HepG2 (cell line): ENCODE data around the gene ADCY1. TPM values are rescaled to one million over a fixed set of nuclear protein-coding genes. Genes with fewer than 3 reads are reported as not detected.
A peak's percentile ranks its signal among the peaks of the same experiment; 100 is the strongest.

ENCODE experiments used
- ATAC-seq: fragments of 200-7000 bp; cut with Tn5 transposase; 3 replicates; pipeline ENCODE4 v1.9.1; 2020; ENCODE audit warnings: mild to moderate bottlenecking, moderate library complexity
- BruUV-seq: library from RNA; stranded (reverse); fragments of 400-500 nt; replicated peaks from 2 replicates; lab custom pipeline; 2021; lab: Mats Ljungman, UMichigan
- CTCF ChIA-PET: fragments of 300-600 bp; formaldehyde crosslinking; extraction: SDS; loops from one replicate; lab custom pipeline; 2021; ENCODE audit warnings: low total read pairs, inconsistent platforms, low intra/inter-chr PET ratio; lab: Yijun Ruan, JAX
- POLR2A ChIA-PET: fragments of 350-600 bp; sonication (Branson Sonifier 250); formaldehyde crosslinking; loops from one replicate; lab custom pipeline; 2020; ENCODE audit warnings: antibody characterized with exemption, inconsistent platforms; lab: Yijun Ruan, JAX
- DNase-seq: peaks from one replicate; pipeline ENCODE4 v3.0.0-alpha.2; 2015; ENCODE audit warnings: low spot score
- FAIRE-seq: peaks from 3 replicates; lab custom pipeline; 2011; peaks lifted over from hg19 to GRCh38; lab: Jason Lieb, UNC
- H2AFZ ChIP-seq: one replicate; pipeline ENCODE4 v1.6.1; 2011; ENCODE audit warnings: low read length, inconsistent platforms
- H3K27ac ChIP-seq: fragments of 300-600 bp; 3 replicates; pipeline ENCODE4 v1.8.0; 2011; ENCODE audit warnings: mixed run types, mild to moderate bottlenecking, mixed read lengths, low read length, inconsistent platforms; ENCODE audit not compliant: insufficient read depth; ENCODE audit errors: extremely low read length
- H3K27me3 ChIP-seq, 2 experiments: fragments of 200-600 bp in 1 of 2; 2 replicates in 1 of 2; 3 replicates in 1 of 2; pipeline versions ENCODE4 v1.6.0 to v1.8.0; 2011; ENCODE audit warnings: low read length in 2 of 2, mild to moderate bottlenecking in 2 of 2, moderate library complexity in 2 of 2, inconsistent platforms in 1 of 2; ENCODE audit not compliant: insufficient read depth in 2 of 2, control insufficient read depth in 1 of 2
- H3K36me3 ChIP-seq, 2 experiments: fragments of 200-600 bp in 1 of 2; replicated peaks in 1 of 2; 2 replicates in 1 of 2; 3 replicates in 1 of 2; pipeline versions ENCODE4 v1.5.1 to v1.8.0; 2011; ENCODE audit warnings: low read length in 2 of 2, inconsistent platforms in 1 of 2; ENCODE audit not compliant: insufficient read depth in 2 of 2, control insufficient read depth in 1 of 2
- H3K4me1 ChIP-seq: 2 replicates; pipeline ENCODE4 v1.5.1; 2012; ENCODE audit warnings: low read length, inconsistent platforms; ENCODE audit not compliant: insufficient read depth
- H3K4me2 ChIP-seq: 2 replicates; pipeline ENCODE4 v1.6.0; 2011; ENCODE audit warnings: low read depth, low read length, inconsistent platforms
- H3K4me3 ChIP-seq, 3 experiments: fragments of 200-600 bp in 1 of 3; sonication (generic), shearing (Covaris generic) in 1 of 3; replicated peaks in 1 of 3; 2 replicates each; pipeline ENCODE4 v1.5.1; 2011 to 2016; ENCODE audit warnings: low read length in 3 of 3, inconsistent platforms in 2 of 3, low read depth in 2 of 3, mild to moderate bottlenecking in 2 of 3, control low read depth in 1 of 3, mixed read lengths in 1 of 3; ENCODE audit not compliant: insufficient read depth in 1 of 3
- H3K79me2 ChIP-seq: one replicate; pipeline ENCODE4 v1.6.1; 2011; ENCODE audit warnings: low read length, inconsistent platforms; ENCODE audit not compliant: insufficient read depth
- H3K9ac ChIP-seq: 2 replicates; pipeline ENCODE4 v1.6.0; 2011; ENCODE audit warnings: mild to moderate bottlenecking, low read depth, low read length, inconsistent platforms; ENCODE audit not compliant: insufficient read depth
- H3K9me3 ChIP-seq: 2 replicates; pipeline ENCODE4 v1.5.1; 2012; ENCODE audit warnings: mild to moderate bottlenecking, low read length
- H4K20me1 ChIP-seq: 2 replicates; pipeline ENCODE4 v1.6.0; 2011; ENCODE audit warnings: inconsistent platforms, mild to moderate bottlenecking, low read length, moderate library complexity; ENCODE audit not compliant: insufficient read depth
- CTCF ChIP-seq: sonication (generic); formaldehyde crosslinking; IDR thresholded peaks from 2 replicates; pipeline ENCODE4 v1.5.0; 2020; ENCODE audit warnings: mild to moderate bottlenecking, missing genetic modification reagents, moderate library complexity
- USF2 ChIP-seq, 2 experiments: sonication (generic) in 1 of 2; formaldehyde crosslinking in 1 of 2; IDR thresholded peaks; 2 replicates each; pipeline versions ENCODE4 v1.5.1 to v1.6.1; 2011 to 2020; ENCODE audit warnings: borderline replicate concordance in 1 of 2, low read depth in 1 of 2, low read length in 1 of 2, mild to moderate bottlenecking in 1 of 2, missing genetic modification reagents in 1 of 2, moderate library complexity in 1 of 2
- ZGPAT ChIP-seq: IDR thresholded peaks from 2 replicates; pipeline ENCODE4 v1.6.1; 2016; ENCODE audit warnings: mild to moderate bottlenecking
- ZNF451 ChIP-seq: sonication (generic); formaldehyde crosslinking; IDR thresholded peaks from 2 replicates; pipeline ENCODE4 v1.5.0; 2020; ENCODE audit warnings: mild to moderate bottlenecking, missing genetic modification reagents
- WGBS: methylation state at CpG from one replicate; pipeline ENCODE4 v1.1.6; 2017; ENCODE audit warnings: low lambda C conversion rate; 5-methylcytosine and 5-hydroxymethylcytosine counted together
- in situ Hi-C: cut with HindIII; loops from 2 replicates; pipeline ENCODE4 v1.10.0; 2017; ENCODE audit warnings: low pct_unique_long_range_greater_than_20kb; ENCODE audit not compliant: extremely low pct_ligation_motif_present
- intact Hi-C: fragments of 100-400 bp; cut with micrococcal nuclease; formaldehyde crosslinking; loops from one replicate; pipeline ENCODE4 v1.10.0; 2022; ENCODE audit not compliant: unreplicated experiment
- polyA plus RNA-seq, 8 experiments: library from polyadenylated mRNA; depleted of rRNA in 3 of 8; stranded (reverse) in 7 of 8; unstranded in 1 of 8; fragments of >200 nt; fragmentation: Illumina TruSeq in 4 of 8; extraction: Trizol in 4 of 8; gene quantifications; 2 replicates each; pipeline versions ENCODE4 v1.2.1 to v1.2.3, GENCODE V29; 2011 to 2016; ENCODE audit warnings: low read depth in 4 of 8, missing spikeins in 1 of 8, mixed read lengths in 1 of 8; ENCODE audit not compliant: insufficient read depth in 1 of 8
- total RNA-seq, 5 experiments: library from RNA; depleted of rRNA; stranded (reverse); fragments of >200 nt; fragmentation: Illumina TruSeq; extraction: Trizol; gene quantifications; 2 replicates each; pipeline ENCODE4 v1.2.3, GENCODE V29; 2016; ENCODE audit warnings: low read depth in 1 of 5

Gene ADCY1
- total and polyA plus RNA-seq, 2 of the 13 experiments (the other 11 are each of a cell fraction or from before 2014, with no cell fraction given) = 0.80 to 1.2 TPM

GRCh38 chr7:45589061-45589460, 14.9 kb downstream of the ADCY1 start:
- no peaks in the 10 kb centered on the region for H3K36me3 ChIP-seq
- ATAC-seq = peak; percentile 73
- no peak overlapping the region for H2AFZ ChIP-seq
- in situ Hi-C loops (loop anchor here (25.0 kb wide), 1 partner anchor 427 kb away; the partner anchor contains the start of gene RAMP3), intact Hi-C loops (loop anchor here (10.0 kb wide), 1 partner anchor 434 kb away; the partner anchor contains the start of gene RAMP3)
- H3K9me3 ChIP-seq = no peaks in the 10 kb centered on the region
- no peaks in the 10 kb centered on the region for H3K4me1 ChIP-seq
- H3K9ac ChIP-seq = no peak overlapping the region
- H3K27ac ChIP-seq = no peak overlapping the region
- no peaks in the 10 kb centered on the region for H3K79me2 ChIP-seq
- no peak overlapping the region for H3K4me3 ChIP-seq
- no peak overlapping the region for H3K4me2 ChIP-seq
- no peak for FAIRE-seq
- H3K27me3 ChIP-seq = peaks cover 0 to 18% of the 10 kb centered on the region in 2 experiments; a peak in 4 of 5 replicates
- no CpG with 5 or more reads among the region's 10 CpGs for WGBS
- H4K20me1 ChIP-seq = 0 out of 2 replicates have a peak, but pooled peaks cover 3% of the 10 kb centered on the region
- POLR2A ChIA-PET = no interaction called here
- no peak for DNase-seq
- no peak for TF ChIP-seq USF2 (IDR thresholded peaks at IDR 0.05; ENCODE audit: low read depth, low read length)
- TF ChIP-seq USF2 (CRISPR knock-in tag; IDR thresholded peaks at IDR 0.05; ENCODE audit: borderline replicate concordance) = no peak
- 0 out of 2 replicates have a peak, but pooled peaks have one; percentile 11 for TF ChIP-seq CTCF (CRISPR knock-in tag)
- no peak for TF ChIP-seq ZNF451 (CRISPR knock-in tag)
- no peak for TF ChIP-seq ZGPAT
- TF ChIP-seq, all 625 proteins: peak for 1
- CTCF ChIA-PET = no interaction called here
- no TSS peak for BruUV-seq
